Muscle of back (tissue), 13 donors: ENCODE measurements around the gene IKBIP. TPM values are rescaled to one million over a fixed set of nuclear protein-coding genes. Genes with fewer than 3 reads are reported as not detected.

Experiments
- DNase-seq, 3 donors: peaks; one replicate each; pipeline versions ENCODE4 v3.0.0 to v3.0.0-alpha.2; 2013
- long read RNA-seq, 9 donors: transcript quantifications; one replicate each; lab custom pipeline, GENCODE V29; 2026
- polyA plus RNA-seq, 10 donors: library from polyadenylated mRNA; unstranded; fragments of 120-200 nt; gene quantifications; one replicate each; pipeline ENCODE4 v1.2.1, GENCODE V29; 2013; ENCODE audit not compliant: insufficient read length in 10 of 10

The IKBIP gene
- polyA plus RNA-seq = 10 to 100 TPM; 21.5 to 43.5 (median 27.1) TPM
- long read RNA-seq, donor 1, transcript IKBIP-202 (3 exons, 1,645 nt) = major isoform, 9 of 21 reads
- long read RNA-seq, donor 1, transcript IKBIP-201 (3 exons, 3,189 nt) = minor isoform, 5 of 21 reads
- long read RNA-seq, donor 1, transcript IKBIP-203 (2 exons, 1,368 nt) = minor isoform, 7 of 21 reads
- long read RNA-seq, donor 1, partial matches to known transcripts = 0 of 21 reads
- long read RNA-seq, donor 1, other reads (novel, unspliced or antisense) = 0 of 21 reads
- long read RNA-seq, donor 2, transcript IKBIP-203 (2 exons, 1,368 nt) = major isoform, 9 of 20 reads
- long read RNA-seq, donor 2, transcript IKBIP-201 (3 exons, 3,189 nt) = major isoform, 9 of 20 reads
- long read RNA-seq, donor 2, partial matches to known transcripts = 0 of 20 reads
- long read RNA-seq, donor 2, other reads (novel, unspliced or antisense) = 0 of 20 reads
- long read RNA-seq, donor 3 = 0 reads
- long read RNA-seq, donor 4, transcript IKBIP-202 (3 exons, 1,645 nt) = major isoform, 8 of 22 reads
- long read RNA-seq, donor 4, transcript IKBIP-201 (3 exons, 3,189 nt) = minor isoform, 6 of 22 reads
- long read RNA-seq, donor 4, transcript IKBIP-203 (2 exons, 1,368 nt) = major isoform, 8 of 22 reads
- long read RNA-seq, donor 4, partial matches to known transcripts = 0 of 22 reads
- long read RNA-seq, donor 4, other reads (novel, unspliced or antisense) = 0 of 22 reads
- long read RNA-seq, donor 5, transcript IKBIP-203 (2 exons, 1,368 nt) = major isoform, 12 of 26 reads
- long read RNA-seq, donor 5, transcript IKBIP-201 (3 exons, 3,189 nt) = minor isoform, 10 of 26 reads
- long read RNA-seq, donor 5, partial matches to known transcripts = 0 of 26 reads
- long read RNA-seq, donor 5, other reads (novel, unspliced or antisense) = 0 of 26 reads
- long read RNA-seq, donor 6, transcript IKBIP-202 (3 exons, 1,645 nt) = minor isoform, 14 of 43 reads
- long read RNA-seq, donor 6, transcript IKBIP-201 (3 exons, 3,189 nt) = minor isoform, 7 of 43 reads
- long read RNA-seq, donor 6, transcript IKBIP-203 (2 exons, 1,368 nt) = major isoform, 16 of 43 reads
- long read RNA-seq, donor 6, partial matches to known transcripts = 0 of 43 reads
- long read RNA-seq, donor 6, other reads (novel, unspliced or antisense) = 6 of 43 reads
- long read RNA-seq, donor 7, transcript IKBIP-203 (2 exons, 1,368 nt) = minor isoform, 6 of 20 reads
- long read RNA-seq, donor 7, transcript IKBIP-202 (3 exons, 1,645 nt) = major isoform, 8 of 20 reads
- long read RNA-seq, donor 7, transcript IKBIP-201 (3 exons, 3,189 nt) = minor isoform, 6 of 20 reads
- long read RNA-seq, donor 7, partial matches to known transcripts = 0 of 20 reads
- long read RNA-seq, donor 7, other reads (novel, unspliced or antisense) = 0 of 20 reads
- long read RNA-seq, donor 8, transcript IKBIP-202 (3 exons, 1,645 nt) = minor isoform, 5 of 23 reads
- long read RNA-seq, donor 8, transcript IKBIP-203 (2 exons, 1,368 nt) = major isoform, 14 of 23 reads
- long read RNA-seq, donor 8, partial matches to known transcripts = 0 of 23 reads
- long read RNA-seq, donor 8, other reads (novel, unspliced or antisense) = 0 of 23 reads
- long read RNA-seq, donor 9, partial matches to known transcripts = 0 of 3 reads
- long read RNA-seq, donor 9, other reads (novel, unspliced or antisense) = 0 of 3 reads

- DNase-seq = peak; percentile 97 to 99 (median 98)
Measured at GRCh38 chr12:98644712-98645571, at the start of gene IKBIP, which contains the start of gene APAF1. TSS of gene IKBIP (minus strand) at chr12:98644788. CDS start at chr12:98644701, 87 bp downstream. TSS of gene APAF1 (plus strand) at chr12:98645290. CDS start at chr12:98648360, 3,070 bp downstream.

GRCh38 chr12:98691351-98691750 is 46.8 kb upstream of the IKBIP start:
- no peak for DNase-seq

GRCh38 chr12:98686603-98687002 is 42.0 kb upstream of the IKBIP start:
- DNase-seq = no peak

GRCh38 chr12:98684199-98684598 is 39.6 kb upstream of the IKBIP start:
- DNase-seq = no peak

- no peak for DNase-seq
Measured at GRCh38 chr12:98679611-98680005, 35.0 kb upstream of the IKBIP start.

GRCh38 chr12:98678946-98679610 is 34.5 kb upstream of the IKBIP start:
- no peak for DNase-seq

GRCh38 chr12:98678236-98678945 is 33.8 kb upstream of the IKBIP start:
- DNase-seq = no peak

- DNase-seq = no peak
Measured at GRCh38 chr12:98674841-98675240, 30.3 kb upstream of the IKBIP start.

- DNase-seq = no peak
Measured at GRCh38 chr12:98671459-98671858, 26.9 kb upstream of the IKBIP start.

GRCh38 chr12:98669751-98670150 is 25.2 kb upstream of the IKBIP start:
- no peak for DNase-seq

GRCh38 chr12:98660521-98660920 is 15.9 kb upstream of the IKBIP start:
- DNase-seq = no peak

- no peak for DNase-seq
Measured at GRCh38 chr12:98656289-98657101, 11.9 kb upstream of the IKBIP start.

- peak; percentile 40 to 75 (median 52) for DNase-seq
Measured at GRCh38 chr12:98653866-98654493, 9.4 kb upstream of the IKBIP start.

- no peak for DNase-seq
Measured at GRCh38 chr12:98651328-98651727, 6.7 kb upstream of the IKBIP start.

- DNase-seq = peak in 2 of 3 donors; percentile 19 to 27
Measured at GRCh38 chr12:98646294-98647090, 1.9 kb upstream of the IKBIP start.

- DNase-seq = peak in 2 of 3 donors; percentile 31 to 76
Measured at GRCh38 chr12:98645572-98646067, 1.0 kb upstream of the IKBIP start.
